Rectal smooth muscle tissue (tissue), 1 donor: Measurements from ENCODE around the gene SOX5.
"Not testable (repeated sequence)": the region's sequence is repeated elsewhere in the genome, so short reads cannot be mapped to it uniquely, and the experiment has no call there.

ENCODE experiments used
- H3K27ac ChIP-seq: one replicate; pipeline ENCODE4 v1.7.0; 2013; ENCODE audit warnings: low read depth, low read length, inconsistent platforms
- H3K27me3 ChIP-seq: one replicate; pipeline ENCODE4 v1.7.0; 2013; ENCODE audit warnings: low read length; ENCODE audit not compliant: control insufficient read depth, insufficient read depth
- H3K36me3 ChIP-seq: one replicate; pipeline ENCODE4 v1.7.0; 2013; ENCODE audit warnings: low read length; ENCODE audit not compliant: control insufficient read depth, insufficient read depth
- H3K4me1 ChIP-seq: one replicate; pipeline ENCODE4 v1.7.0; 2013; ENCODE audit warnings: low read length; ENCODE audit not compliant: control insufficient read depth, insufficient read depth
- H3K4me3 ChIP-seq: one replicate; pipeline ENCODE4 v1.7.0; 2013; ENCODE audit warnings: low read length
- H3K9ac ChIP-seq: one replicate; pipeline ENCODE4 v1.7.0; 2013; ENCODE audit warnings: low read length

Gene SOX5

GRCh38 chr12:23860019-23860418 is 89.5 kb downstream of the SOX5 start:
- Histone ChIP-seq H3K4me3 (no peak overlapping the region), H3K36me3 (no peaks in the 10 kb centered on the region), H3K9ac (no peak overlapping the region), H3K27me3 (no peaks in the 10 kb centered on the region), H3K27ac (no peak overlapping the region), H3K4me1 (no peaks in the 10 kb centered on the region)

- no peaks in the 10 kb centered on the region for H3K27me3 ChIP-seq
- no peak overlapping the region for H3K9ac ChIP-seq
- H3K36me3 ChIP-seq = no peaks in the 10 kb centered on the region
- H3K27ac ChIP-seq = no peak overlapping the region
- H3K4me3 ChIP-seq = no peak overlapping the region
- no peaks in the 10 kb centered on the region for H3K4me1 ChIP-seq
Observed at GRCh38 chr12:23857178-23857577, 92.3 kb downstream of the SOX5 start.

- Histone ChIP-seq H3K9ac (no peak overlapping the region), H3K4me3 (no peak overlapping the region), H3K36me3 (no peaks in the 10 kb centered on the region), H3K27me3 (no peaks in the 10 kb centered on the region), H3K4me1 (no peaks in the 10 kb centered on the region), H3K27ac (no peak overlapping the region)
Observed at GRCh38 chr12:23855813-23856212, 93.7 kb downstream of the SOX5 start.

- Histone ChIP-seq H3K27ac (no peak overlapping the region), H3K4me3 (no peak overlapping the region), H3K4me1 (no peaks in the 10 kb centered on the region), H3K27me3 (no peaks in the 10 kb centered on the region), H3K36me3 (no peaks in the 10 kb centered on the region), H3K9ac (no peak overlapping the region)
Observed at GRCh38 chr12:23854598-23854997, 94.9 kb downstream of the SOX5 start.

- H3K27ac ChIP-seq = no peak overlapping the region
- no peaks in the 10 kb centered on the region for H3K36me3 ChIP-seq
- no peak overlapping the region for H3K9ac ChIP-seq
- no peaks in the 10 kb centered on the region for H3K4me1 ChIP-seq
- H3K27me3 ChIP-seq = no peaks in the 10 kb centered on the region
- H3K4me3 ChIP-seq = no peak overlapping the region
Observed at GRCh38 chr12:23853640-23854039, 95.8 kb downstream of the SOX5 start.

- Histone ChIP-seq H3K27ac (no peak overlapping the region), H3K9ac (no peak overlapping the region), H3K4me3 (no peak overlapping the region), H3K36me3 (no peaks in the 10 kb centered on the region), H3K27me3 (no peaks in the 10 kb centered on the region), H3K4me1 (no peaks in the 10 kb centered on the region)
Observed at GRCh38 chr12:23851602-23852001, 97.9 kb downstream of the SOX5 start.

- Histone ChIP-seq H3K4me1 (no peaks in the 10 kb centered on the region), H3K27ac (no peak overlapping the region), H3K36me3 (no peaks in the 10 kb centered on the region), H3K9ac (no peak overlapping the region), H3K27me3 (no peaks in the 10 kb centered on the region), H3K4me3 (no peak overlapping the region)
Observed at GRCh38 chr12:23847857-23848256, 101.6 kb downstream of the SOX5 start.

- Histone ChIP-seq H3K27ac (no peak overlapping the region), H3K9ac (no peak overlapping the region), H3K4me3 (no peak overlapping the region), H3K27me3 (no peaks in the 10 kb centered on the region), H3K4me1 (no peaks in the 10 kb centered on the region), H3K36me3 (no peaks in the 10 kb centered on the region)
Observed at GRCh38 chr12:23843958-23844357, 105.5 kb downstream of the SOX5 start.

- no peaks in the 10 kb centered on the region for H3K27me3 ChIP-seq
- no peak overlapping the region for H3K4me3 ChIP-seq
- no peak overlapping the region for H3K9ac ChIP-seq
- H3K27ac ChIP-seq = no peak overlapping the region
- no peaks in the 10 kb centered on the region for H3K4me1 ChIP-seq
- no peaks in the 10 kb centered on the region for H3K36me3 ChIP-seq
Observed at GRCh38 chr12:23834076-23834475, 115.4 kb downstream of the SOX5 start.

GRCh38 chr12:23831739-23832138 is 117.7 kb downstream of the SOX5 start:
- Histone ChIP-seq H3K27ac (no peak overlapping the region), H3K4me3 (no peak overlapping the region), H3K36me3 (no peaks in the 10 kb centered on the region), H3K27me3 (no peaks in the 10 kb centered on the region), H3K9ac (no peak overlapping the region), H3K4me1 (no peaks in the 10 kb centered on the region)

- Histone ChIP-seq H3K27me3 (no peaks in the 10 kb centered on the region), H3K36me3 (no peaks in the 10 kb centered on the region)
Observed at GRCh38 chr12:23830210-23830609, 119.3 kb downstream of the SOX5 start.

GRCh38 chr12:23827353-23827752 is 122.1 kb downstream of the SOX5 start:
- Histone ChIP-seq H3K4me3 (no peak overlapping the region), H3K9ac (no peak overlapping the region), H3K27me3 (no peaks in the 10 kb centered on the region), H3K4me1 (no peaks in the 10 kb centered on the region), H3K36me3 (no peaks in the 10 kb centered on the region), H3K27ac (no peak overlapping the region)

More at GRCh38 chr12:23830210-23830609, 119.3 kb downstream of the SOX5 start:
- Histone ChIP-seq H3K9ac (no peak overlapping the region), H3K4me1 (no peaks in the 10 kb centered on the region), H3K27ac (no peak overlapping the region), H3K4me3 (no peak overlapping the region)

GRCh38 chr12:23825124-23825523 is 124.3 kb downstream of the SOX5 start:
- not testable (repeated sequence) for H3K27ac ChIP-seq, H3K4me1 ChIP-seq, H3K4me3 ChIP-seq, H3K9ac ChIP-seq, H3K27me3 ChIP-seq, H3K36me3 ChIP-seq
